ENCODE measurements around the gene PRKN.

- TF ChIP-seq CTCF (IDR thresholded peaks at IDR 0.05) (no peak), REST (IDR thresholded peaks at IDR 0.05; ENCODE audit: insufficient read depth in 1 of 2, low read depth in 2 of 2, low read length in 1 of 2) (no peak), POLR2AphosphoS5 (IDR thresholded peaks at IDR 0.05; ENCODE audit: low read depth, low read length) (no peak)
Measured at GRCh38 chr6:161940519-161940918, 787.0 kb downstream of the PRKN start.
